ENCODE results near the gene SSPN. TPM values are rescaled to one million over a fixed set of nuclear protein-coding genes. Genes with fewer than 3 reads are reported as not detected.

Gene SSPN, protein sequence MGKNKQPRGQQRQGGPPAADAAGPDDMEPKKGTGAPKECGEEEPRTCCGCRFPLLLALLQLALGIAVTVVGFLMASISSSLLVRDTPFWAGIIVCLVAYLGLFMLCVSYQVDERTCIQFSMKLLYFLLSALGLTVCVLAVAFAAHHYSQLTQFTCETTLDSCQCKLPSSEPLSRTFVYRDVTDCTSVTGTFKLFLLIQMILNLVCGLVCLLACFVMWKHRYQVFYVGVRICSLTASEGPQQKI
- total RNA-seq = 3.8 and 13.3 TPM in 2 replicates

DNA sequence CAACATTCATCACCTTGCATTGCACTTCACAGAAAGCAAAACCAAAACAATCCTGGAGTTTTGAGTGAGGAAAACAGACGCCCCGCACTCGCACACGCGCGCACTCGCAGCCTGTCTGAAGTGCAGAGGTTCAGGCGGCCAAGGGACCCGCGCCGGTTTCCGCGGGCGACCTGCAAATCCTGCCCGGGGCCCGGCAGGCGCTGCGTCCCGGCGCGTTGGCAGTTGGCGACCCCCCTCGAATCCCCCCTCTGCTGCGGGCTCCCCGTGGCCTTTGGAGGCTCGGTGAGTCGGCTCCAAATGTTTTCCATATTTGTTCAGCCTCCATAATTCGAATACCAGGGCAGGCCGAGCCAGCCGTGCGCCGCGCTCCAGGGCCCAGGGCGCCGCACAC, at the start of gene SSPN:
SSPN (plus strand) TSS at position 324 of the 391 bp plus-strand sequence. CDS start 100 bp downstream, outside the sequence.

Other genes starting within 250 kb of the SSPN start
- 24.6 and 37.9 TPM in 2 replicates for gene RASSF8, start 236.9 kb upstream of the SSPN start, total RNA-seq
- 0.72 and 3.1 TPM in 2 replicates for gene BHLHE41, start 70.5 kb upstream of the SSPN start, total RNA-seq